GM18520 (cell line): ENCODE measurements around the gene NEMF.
"Not testable (repeated sequence)": the region's sequence is repeated elsewhere in the genome, so short reads cannot be mapped to it uniquely, and the experiment has no call there.

Source experiments
- ATAC-seq: cut with Tn5 transposase; IDR thresholded peaks from one replicate; pipeline ENCODE4 v1.9.1; 2021; ENCODE audit not compliant: unreplicated experiment

The NEMF gene

GRCh38 chr14:49816844-49817243, 35.7 kb downstream of the NEMF start:
- no peak for ATAC-seq

DNA sequence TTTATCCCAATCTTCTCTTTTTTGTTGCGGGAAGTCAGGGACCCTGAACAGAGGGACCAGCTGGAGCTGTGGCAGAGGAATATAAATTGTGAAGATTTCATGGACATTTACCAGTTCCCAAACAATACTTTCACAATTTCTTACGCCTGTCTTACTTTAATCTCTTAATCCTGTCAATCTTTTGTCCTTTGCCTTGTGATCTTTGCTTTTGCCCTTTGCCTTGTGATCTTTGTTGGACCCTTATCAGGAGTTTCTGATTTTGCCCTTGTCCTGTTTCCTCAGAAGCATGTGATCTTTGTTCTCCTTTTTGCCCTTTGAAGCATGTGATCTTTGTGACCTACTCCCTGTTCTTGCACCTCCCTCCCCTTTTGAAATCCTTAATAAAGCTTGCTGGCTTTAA, 36.5 kb downstream of the NEMF start:
- ATAC-seq = not testable (repeated sequence)

- no peak for ATAC-seq
These were observed 43.8 kb downstream of the NEMF start for GRCh38 chr14:49808780-49809179.

- ATAC-seq = no peak
These were observed 56.6 kb downstream of the NEMF start for GRCh38 chr14:49796025-49796424.

DNA sequence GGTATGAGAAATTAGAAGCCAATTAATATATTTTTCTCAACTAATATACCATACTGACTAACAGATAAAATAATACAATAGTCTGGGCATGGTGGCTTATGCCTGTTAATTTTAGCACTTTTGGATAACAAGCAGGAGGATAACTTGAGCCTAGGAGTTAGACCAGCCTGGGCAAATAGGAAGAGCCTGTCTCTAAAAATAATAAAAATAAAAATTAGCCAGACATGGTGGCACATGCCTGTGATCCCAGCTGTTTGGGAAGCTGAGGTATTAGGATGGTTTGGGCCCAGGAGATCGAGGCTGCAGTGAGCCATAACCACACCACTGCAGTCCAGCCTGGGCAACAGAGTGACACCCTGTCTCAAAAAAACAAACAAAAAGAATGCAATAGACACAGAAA, 60.0 kb downstream of the NEMF start:
- ATAC-seq = no peak

DNA sequence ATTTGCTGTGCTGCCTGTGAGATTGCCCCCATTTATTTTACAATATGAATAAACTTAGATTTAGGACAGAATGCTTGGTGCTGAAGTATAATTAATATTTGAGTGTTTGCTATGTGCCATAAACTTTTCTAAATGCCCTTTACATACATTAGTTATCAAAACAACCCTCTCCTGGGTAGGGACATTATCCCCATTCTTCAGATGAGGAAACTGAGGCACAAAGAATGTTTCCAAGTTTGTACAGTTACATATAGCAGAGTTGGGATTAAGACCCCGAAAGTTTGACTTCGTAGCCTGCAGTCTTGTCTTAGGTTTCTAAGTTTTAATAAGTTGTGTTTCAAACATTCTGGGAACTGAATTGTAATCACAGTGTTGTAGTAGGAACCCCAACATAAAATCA, 66.3 kb downstream of the NEMF start:
- ATAC-seq = no peak

- ATAC-seq = no peak
These were observed 69.1 kb downstream of the NEMF start for GRCh38 chr14:49783394-49784014.

DNA sequence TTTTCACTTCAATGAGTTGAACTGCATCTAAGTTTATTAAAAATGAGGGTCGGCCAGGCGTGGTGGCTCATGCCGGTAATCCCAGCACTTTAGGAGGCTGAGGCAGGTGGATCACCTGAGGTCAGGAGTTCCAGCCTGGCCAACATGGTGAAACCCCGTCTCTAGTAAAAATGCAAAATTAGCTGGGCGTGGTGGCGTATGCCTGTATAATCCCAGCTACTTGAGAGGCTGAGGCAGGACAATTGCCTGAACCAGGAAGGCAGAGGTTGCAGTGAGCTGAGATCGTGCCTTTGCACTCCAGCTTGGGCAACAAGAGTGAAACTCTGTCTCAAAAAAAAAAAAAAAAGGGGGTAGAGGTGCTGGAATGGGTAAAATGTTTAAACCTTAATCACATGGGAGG, 71.5 kb downstream of the NEMF start:
- ATAC-seq = not testable (repeated sequence)

GRCh38 chr14:49778421-49778820, 74.2 kb downstream of the NEMF start:
- no peak for ATAC-seq

DNA sequence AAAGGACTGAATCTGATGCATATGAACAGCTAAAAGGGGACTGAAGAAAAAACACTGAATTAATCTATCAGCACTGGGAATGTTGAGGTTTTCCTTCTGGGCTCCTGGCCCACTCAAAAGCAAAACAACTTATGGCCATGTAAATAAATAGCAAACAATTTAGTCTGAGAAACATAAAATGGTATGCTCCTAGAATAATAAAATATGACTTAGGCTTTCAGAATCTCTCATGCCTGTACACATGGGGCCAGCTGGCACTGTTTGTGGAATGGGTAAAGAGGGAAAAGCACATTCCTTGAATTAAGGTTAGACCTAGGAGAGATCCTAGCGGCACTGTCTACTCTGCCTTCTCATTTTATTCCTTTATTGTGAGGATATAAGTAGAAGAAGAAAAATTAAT, 78.5 kb downstream of the NEMF start:
- ATAC-seq = no peak

- ATAC-seq = not testable (repeated sequence)
These were observed 80.9 kb downstream of the NEMF start for GRCh38 chr14:49771691-49772090.

DNA sequence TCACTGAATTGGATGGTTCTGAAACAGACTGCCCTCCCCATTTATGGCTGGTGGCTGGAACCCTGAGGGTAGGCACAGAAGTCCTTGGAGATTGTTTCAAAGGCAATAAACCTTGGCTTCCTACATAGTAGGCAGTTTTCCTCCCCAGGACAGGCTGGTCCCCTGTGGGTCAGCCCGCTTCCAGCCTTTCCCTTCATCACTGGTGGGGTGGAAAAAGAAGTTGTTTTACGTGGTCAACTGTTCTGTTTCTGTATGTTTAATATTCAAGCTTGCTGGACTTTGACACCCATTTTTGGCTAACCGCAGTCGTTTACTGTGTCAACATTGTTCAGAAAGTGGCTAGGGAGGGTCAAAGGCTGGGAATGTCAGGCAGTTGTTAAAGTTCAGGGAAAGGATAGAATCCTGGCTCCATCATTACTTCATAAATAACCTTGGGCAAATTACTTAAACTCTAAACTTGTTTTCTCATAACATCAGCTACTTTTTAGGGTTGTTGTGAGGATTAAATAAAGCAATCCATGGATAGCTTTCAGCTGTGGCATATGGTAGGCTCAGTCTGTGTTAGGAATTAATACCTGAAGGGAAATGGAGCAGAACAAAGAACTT, 82.3 kb downstream of the NEMF start:
- ATAC-seq = no peak

DNA sequence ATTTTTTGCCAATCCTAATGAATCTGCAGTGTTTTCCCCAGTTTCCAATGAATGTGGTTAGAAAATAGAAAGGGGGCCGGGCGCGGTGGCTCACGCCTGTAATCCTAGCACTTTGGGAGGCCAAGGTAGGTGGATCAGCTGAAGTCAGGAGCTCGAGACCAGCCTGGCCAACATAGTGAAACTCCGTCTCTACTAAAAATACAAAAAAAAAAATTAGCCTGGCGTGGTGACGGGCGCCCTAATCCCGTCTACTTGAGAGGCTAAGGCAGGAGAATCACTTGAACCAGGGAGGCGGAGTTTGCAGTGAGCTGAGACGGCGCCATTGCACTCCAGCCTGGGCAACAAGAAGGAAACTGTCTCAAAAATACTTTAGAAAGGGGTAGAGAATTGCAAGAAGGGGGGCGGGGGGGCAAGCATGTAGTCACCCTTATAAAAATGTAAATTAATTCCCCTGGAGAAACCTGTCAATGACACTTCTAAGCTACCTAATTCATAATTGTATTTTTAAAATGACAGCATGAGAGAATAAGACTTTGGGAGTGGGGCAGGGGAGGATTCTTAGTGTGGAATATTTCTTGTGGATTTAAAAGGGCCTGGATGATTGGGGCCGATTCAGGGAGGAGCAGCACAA, 82.9 kb downstream of the NEMF start:
- ATAC-seq = no peak

DNA sequence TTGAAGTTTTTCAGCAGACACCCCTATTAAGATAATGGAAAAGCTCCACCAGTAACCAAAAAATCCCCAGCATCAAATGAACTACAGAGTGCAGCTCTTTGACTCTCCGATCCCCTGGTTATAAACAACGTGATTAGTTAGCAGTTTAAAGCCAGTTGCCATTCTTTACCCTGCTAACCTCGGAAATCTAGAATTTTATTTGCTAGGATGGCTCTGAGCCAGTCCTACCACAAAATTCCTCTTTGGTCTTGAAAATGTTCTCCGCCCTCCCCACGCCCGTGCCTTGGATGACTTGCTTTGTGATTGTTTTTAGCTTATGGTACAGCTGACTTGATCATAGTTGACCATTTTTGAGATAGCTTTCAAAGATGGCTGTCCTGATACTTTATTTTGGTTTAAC, 83.4 kb downstream of the NEMF start:
- ATAC-seq = no peak

- ATAC-seq = peak; percentile 10
These were observed 84.1 kb downstream of the NEMF start for GRCh38 chr14:49768301-49769121.

GRCh38 chr14:49767571-49768300, 84.9 kb downstream of the NEMF start, which contains the start of gene KLHDC2:
Gene KLHDC2 (plus strand): TSS chr14:49768153. CDS start chr14:49768469, 316 bp downstream.
- peak; percentile 90 for ATAC-seq

- ATAC-seq = no peak
These were observed 85.4 kb downstream of the NEMF start for GRCh38 chr14:49767270-49767570.

GRCh38 chr14:49766839-49767238, 85.7 kb downstream of the NEMF start:
- no peak for ATAC-seq

DNA sequence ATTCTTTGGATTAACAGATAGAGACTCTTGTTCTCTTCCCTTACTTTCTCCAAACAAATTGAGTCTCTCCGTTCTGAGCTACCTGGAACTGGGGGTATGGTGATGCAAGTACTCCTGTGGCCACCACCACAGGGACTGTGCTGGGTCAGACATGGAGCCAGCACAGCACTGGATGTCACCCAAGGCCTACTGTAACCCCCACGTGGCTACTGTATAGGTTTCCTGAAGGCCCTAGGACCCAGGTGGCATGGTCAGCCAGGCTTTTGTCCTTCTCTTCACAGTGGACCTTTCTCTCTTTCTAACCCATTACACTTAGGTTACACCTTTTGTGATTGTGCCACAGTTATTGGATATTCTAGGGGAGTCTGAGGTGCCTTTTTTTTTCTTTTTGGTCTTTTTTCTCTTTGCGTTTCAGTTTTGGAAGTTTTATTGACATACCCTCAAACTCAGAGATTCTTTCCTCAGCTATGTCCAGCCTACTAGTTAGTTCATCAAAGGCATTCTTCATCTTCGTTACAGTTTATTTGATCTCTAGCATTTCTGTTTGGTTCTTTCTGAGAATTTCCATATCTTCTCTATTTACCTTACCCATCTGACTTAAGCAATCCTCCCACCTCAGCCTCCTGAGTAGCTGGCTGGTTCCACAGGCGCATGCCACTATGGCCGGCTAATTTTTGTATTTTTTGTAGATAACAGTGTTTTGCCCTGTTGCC, 90.6 kb downstream of the NEMF start:
- no peak for ATAC-seq

- no peak for ATAC-seq
These were observed 97.2 kb downstream of the NEMF start for GRCh38 chr14:49755378-49755777.
